ENCODE data around the gene GRID1.

GRID1 gene

DNA sequence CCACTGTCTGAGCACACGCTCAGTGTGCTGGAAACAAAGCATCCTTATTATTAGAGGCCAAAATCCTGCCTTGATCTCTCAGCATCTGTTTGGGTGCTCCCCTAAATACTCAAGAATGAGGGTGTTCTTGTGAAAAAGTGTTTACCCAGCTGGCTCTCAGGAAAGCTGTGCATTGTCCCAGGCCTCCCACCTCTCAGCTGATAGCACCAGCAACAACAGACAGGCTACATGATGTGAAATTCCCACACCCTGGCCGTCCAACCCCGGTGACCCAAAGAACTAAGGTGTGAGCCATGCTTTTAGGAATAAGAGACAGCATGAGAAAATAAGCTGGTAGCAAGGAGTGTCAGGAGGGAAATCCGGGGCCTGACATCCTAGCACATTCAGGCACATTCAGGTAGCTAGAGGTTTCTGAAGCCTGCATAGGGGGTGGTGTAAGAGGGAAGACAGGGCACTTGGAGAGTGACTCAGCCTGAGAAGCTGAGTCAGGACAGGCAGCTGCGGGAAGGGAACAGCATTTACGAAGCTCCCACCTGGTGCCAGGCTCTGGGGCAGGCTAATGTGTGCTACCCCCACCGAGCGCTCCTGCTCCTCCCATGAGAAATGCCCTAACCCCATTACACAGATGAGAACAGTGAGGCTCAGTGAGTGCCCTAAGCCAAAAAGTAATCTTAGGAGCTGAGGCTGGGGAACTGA, 205.6 kb downstream of the GRID1 start:
- in situ Hi-C loops (cut with MboI; ENCODE audit: low pct_unique_long_range_greater_than_20kb, low sequenced_read_pairs): no loop called here
- DNase-seq: no peak

DNA sequence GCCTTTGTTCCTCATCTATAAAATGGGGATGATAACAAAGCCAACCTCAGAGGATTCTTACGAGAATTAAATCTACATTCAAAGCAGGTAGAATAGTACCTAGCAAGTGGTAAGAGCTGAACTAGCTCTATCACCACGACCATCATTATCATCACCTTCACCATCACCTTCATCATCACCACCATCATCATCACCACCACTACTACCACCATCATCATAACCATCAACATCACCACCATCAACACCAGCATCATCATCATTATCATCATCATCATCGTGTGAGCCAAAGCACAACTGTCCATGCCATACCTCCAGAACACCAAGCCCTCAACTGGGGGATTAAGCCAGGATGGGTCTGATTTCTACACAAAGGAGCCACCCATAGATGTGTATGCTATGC, 206.8 kb downstream of the GRID1 start:
- no peak for DNase-seq
- in situ Hi-C loops (cut with MboI; ENCODE audit: low pct_unique_long_range_greater_than_20kb, low sequenced_read_pairs): no loop called here

DNA sequence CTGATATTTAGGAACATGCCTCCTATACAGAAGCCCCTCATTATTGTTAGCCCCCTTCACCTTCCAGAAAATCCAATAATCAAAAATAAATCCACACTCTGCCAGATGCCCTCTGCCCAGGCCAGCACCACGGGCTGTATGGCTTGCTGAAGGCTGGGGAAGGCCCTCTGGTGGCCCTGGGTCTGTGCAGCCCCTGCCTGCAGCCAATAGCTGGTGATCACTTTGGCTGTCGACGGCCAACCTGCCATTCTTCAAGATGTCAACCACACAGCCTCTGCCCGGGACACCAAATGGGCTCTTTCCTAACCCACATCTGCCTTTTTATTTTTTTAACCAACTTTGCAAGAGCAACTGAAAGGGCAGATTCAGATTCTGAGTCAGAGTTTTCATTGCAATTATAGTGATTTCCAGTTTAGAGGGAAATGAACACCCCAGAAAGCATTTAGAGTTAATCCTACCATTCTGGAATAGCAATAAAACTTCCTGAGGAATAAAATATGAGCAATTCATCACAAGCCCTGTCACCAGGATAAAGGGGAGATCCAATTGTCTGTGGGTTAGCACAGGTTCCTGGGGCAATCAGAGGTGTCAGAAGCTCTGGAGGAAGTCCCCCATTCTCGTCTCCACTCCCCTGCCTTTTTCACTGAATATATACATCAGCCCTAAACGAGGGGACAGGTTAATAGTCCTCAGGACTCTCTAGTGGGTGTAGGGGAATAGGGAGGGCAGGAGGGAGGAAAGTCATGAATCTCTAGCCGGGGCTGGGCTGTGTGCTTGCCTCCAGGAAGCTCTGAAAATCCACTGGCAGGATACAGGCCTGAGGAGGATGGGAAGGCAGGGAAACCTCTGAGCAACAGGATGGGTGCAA, 211.3 kb downstream of the GRID1 start:
- in situ Hi-C loops (cut with MboI; ENCODE audit: low pct_unique_long_range_greater_than_20kb, low sequenced_read_pairs): no loop called here
- no peak for DNase-seq

DNA sequence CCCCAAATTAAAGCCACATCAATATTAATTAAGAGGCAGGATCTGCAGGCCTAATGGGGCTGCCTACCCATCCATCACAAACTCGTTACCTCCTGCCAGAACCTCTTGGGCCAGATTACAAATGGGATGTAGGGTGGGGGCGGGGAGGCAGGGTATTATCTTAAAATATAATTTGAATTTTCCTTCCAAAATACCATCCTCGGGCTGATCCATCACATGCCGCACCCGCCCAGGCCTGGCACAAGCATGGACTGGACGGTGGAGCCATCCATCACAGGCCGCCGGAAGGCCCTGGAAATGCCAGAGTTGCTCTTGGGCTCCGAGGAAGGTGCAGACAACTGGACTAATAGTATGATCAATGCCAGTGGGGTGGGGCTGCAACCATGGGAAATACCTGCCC, 212.8 kb downstream of the GRID1 start:
- in situ Hi-C loops (cut with MboI; ENCODE audit: low pct_unique_long_range_greater_than_20kb, low sequenced_read_pairs): no loop called here
- DNase-seq: no peak

DNA sequence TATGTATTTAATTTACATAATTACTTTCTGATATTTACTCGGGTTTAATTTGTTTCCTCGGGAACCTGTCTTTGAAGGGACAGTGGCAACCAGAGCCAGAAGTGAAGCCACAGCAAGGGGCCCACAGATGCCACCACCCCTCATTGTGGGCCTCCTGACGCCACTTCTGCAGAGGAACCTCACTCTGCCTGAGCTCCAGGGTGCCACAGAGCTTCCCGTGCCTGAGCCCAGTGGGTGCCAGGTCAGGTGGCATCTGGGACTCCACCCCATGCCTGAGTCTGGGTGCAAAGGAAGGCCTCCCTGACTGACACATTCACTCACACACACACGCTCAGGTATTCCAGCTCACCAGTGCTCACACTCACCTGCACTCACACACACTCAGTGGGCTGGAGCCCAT, 213.7 kb downstream of the GRID1 start:
- no peak for DNase-seq
- in situ Hi-C loops (cut with MboI; ENCODE audit: low pct_unique_long_range_greater_than_20kb, low sequenced_read_pairs): no loop called here

- no peak for DNase-seq
- in situ Hi-C loops (cut with MboI; ENCODE audit: low pct_unique_long_range_greater_than_20kb, low sequenced_read_pairs): no loop called here
Measured at GRCh38 chr10:86152354-86152753, 214.2 kb downstream of the GRID1 start.

DNA sequence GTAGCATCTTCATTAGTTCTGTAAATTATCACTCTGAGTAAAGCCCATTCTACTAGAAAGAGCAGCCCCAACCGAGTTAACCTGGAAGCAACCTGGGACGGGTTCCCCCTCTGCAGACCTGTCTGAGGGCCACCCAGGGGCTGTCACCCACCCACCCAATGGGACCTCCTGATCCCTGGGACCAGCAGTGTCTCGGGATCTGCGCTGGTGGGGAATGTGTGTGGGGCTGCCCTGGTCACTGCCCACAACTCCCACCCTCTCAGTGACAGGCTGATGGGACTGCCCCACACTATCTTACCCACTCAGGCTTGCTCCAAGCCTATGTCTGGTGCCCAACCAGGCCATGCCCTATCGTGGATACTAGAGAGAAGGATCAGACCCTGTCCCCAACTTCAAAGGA, 215.0 kb downstream of the GRID1 start:
- in situ Hi-C loops (cut with MboI; ENCODE audit: low pct_unique_long_range_greater_than_20kb, low sequenced_read_pairs): no loop called here
- no peak for DNase-seq

DNA sequence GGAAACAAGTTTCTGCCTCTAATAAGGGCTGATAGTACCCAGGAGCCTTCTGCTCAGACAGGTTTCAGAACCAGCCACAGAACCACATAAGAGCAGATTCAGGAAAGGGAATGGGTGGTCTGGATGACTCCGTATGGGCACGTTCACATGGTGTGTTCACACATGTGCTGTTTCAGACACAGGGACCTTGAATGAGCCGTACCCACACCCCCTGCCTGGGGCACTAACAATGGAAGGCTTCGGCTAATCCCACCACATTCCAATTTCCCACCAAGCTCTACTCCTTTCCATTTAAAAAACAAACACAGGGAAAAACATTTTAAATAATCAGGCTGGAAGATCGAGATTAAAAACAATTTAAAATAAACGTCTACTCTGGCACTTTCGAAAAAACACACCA, 217.3 kb downstream of the GRID1 start:
- no peak for DNase-seq
- in situ Hi-C loops (cut with MboI; ENCODE audit: low pct_unique_long_range_greater_than_20kb, low sequenced_read_pairs): no loop called here

GRCh38 chr10:86148117-86148516, 218.5 kb downstream of the GRID1 start:
- no peak for DNase-seq
- in situ Hi-C loops (cut with MboI; ENCODE audit: low pct_unique_long_range_greater_than_20kb, low sequenced_read_pairs): no loop called here

- in situ Hi-C loops (cut with MboI; ENCODE audit: low pct_unique_long_range_greater_than_20kb, low sequenced_read_pairs): no loop called here
- DNase-seq: no peak
Measured at GRCh38 chr10:86144301-86144700, 222.3 kb downstream of the GRID1 start.

GRCh38 chr10:86141896-86142295, 224.7 kb downstream of the GRID1 start:
- no peak for DNase-seq
- in situ Hi-C loops (cut with MboI; ENCODE audit: low pct_unique_long_range_greater_than_20kb, low sequenced_read_pairs): no loop called here

DNA sequence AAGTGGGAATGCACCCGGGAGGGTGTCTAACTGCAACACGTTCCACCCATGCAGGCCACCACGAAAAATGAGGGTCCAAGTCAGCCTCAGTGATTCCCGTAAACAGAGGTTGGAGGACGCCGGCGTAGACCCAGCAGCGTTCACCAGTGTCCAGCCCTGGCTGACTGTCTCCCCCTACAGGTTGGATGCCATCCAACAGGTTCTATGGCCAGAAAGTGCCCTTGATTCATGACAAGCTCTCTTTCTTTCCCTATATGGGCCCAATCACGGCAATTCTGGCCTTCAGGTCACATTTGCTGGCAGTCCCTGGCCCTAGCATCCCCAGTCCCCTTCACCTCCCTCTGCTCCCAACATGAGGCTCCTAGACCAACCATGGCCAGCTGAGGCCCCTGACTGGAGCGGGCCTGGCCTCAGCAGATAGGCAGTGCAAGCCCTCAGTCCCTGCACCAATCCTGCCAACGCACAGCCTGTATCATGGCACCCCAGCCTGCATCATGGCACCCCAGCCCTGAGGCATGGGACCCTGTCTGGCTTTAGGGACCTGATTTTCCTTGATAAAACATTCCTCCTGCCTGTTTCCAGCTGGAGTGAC, 227.4 kb downstream of the GRID1 start:
- in situ Hi-C loops (cut with MboI; ENCODE audit: low pct_unique_long_range_greater_than_20kb, low sequenced_read_pairs): no loop called here
- DNase-seq: peak; percentile 16

GRCh38 chr10:86138551-86139065, 228.0 kb downstream of the GRID1 start:
- DNase-seq: no peak
- in situ Hi-C loops (cut with MboI; ENCODE audit: low pct_unique_long_range_greater_than_20kb, low sequenced_read_pairs): no loop called here

DNA sequence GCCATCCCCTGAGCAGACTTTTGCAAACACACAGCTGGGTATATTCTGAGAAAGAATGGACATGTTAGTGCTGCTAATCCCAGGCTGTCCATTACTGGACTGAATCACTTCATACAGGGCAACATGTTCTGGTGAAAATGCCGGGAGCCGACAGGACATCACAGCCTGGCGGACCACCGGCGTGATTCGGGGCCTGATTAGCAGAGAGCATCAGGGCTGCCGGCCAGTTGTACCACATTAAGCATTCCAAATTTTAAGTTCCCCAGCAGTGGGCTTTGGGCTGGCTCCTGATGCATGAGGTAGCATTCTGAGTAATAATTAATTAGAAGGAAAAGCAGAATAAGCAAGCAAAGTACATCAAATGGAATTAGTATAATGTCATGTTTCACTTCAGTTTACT, 229.0 kb downstream of the GRID1 start:
- in situ Hi-C loops (cut with MboI; ENCODE audit: low pct_unique_long_range_greater_than_20kb, low sequenced_read_pairs): no loop called here
- no peak for DNase-seq

- in situ Hi-C loops (cut with MboI; ENCODE audit: low pct_unique_long_range_greater_than_20kb, low sequenced_read_pairs): no loop called here
Measured at GRCh38 chr10:86136934-86137333, 229.7 kb downstream of the GRID1 start.

DNA sequence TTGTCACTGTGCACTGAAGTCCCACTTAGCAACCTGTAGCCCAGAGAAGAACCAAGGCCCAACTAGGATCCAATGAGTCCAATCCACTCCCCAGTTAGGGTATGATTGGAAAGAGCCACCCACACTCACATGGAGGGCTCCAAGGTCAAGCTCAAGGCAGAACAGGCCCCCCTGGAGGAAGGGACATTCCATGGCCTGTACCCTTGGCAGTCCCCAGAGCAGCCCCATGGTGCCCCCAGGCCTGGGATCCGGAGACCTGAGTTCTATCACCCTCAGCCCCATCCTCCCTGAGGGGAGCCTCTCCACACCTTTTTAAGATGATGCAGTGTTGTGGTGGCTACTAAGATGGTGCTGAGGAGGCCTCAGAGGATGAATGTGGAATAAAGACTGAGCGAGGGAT, 231.4 kb downstream of the GRID1 start:
- no peak for DNase-seq
- in situ Hi-C loops (cut with MboI; ENCODE audit: low pct_unique_long_range_greater_than_20kb, low sequenced_read_pairs): no loop called here

More at GRCh38 chr10:86136934-86137333, 229.7 kb downstream of the GRID1 start:
- DNase-seq: no peak

GRCh38 chr10:86130737-86131475, 235.7 kb downstream of the GRID1 start:
- in situ Hi-C loops (cut with MboI; ENCODE audit: low pct_unique_long_range_greater_than_20kb, low sequenced_read_pairs): no loop called here
- DNase-seq: no peak

GRCh38 chr10:86130041-86130440, 236.6 kb downstream of the GRID1 start:
- no peak for DNase-seq
- in situ Hi-C loops (cut with MboI; ENCODE audit: low pct_unique_long_range_greater_than_20kb, low sequenced_read_pairs): no loop called here

GRCh38 chr10:86128360-86128759, 238.2 kb downstream of the GRID1 start:
- no peak for DNase-seq
- in situ Hi-C loops (cut with MboI; ENCODE audit: low pct_unique_long_range_greater_than_20kb, low sequenced_read_pairs): no loop called here
